H9 (cell line): Measurements from ENCODE around the gene UBFD1. TPM values are rescaled to one million over a fixed set of nuclear protein-coding genes. Genes with fewer than 3 reads are reported as not detected.

Source experiments
- DNase-seq: peaks from one replicate; pipeline ENCODE4 v3.0.0-alpha.2; 2017
- H2AFZ ChIP-seq: one replicate; pipeline ENCODE4 v1.6.1; 2013; ENCODE audit warnings: mild to moderate bottlenecking, low read length, control low read depth, moderate library complexity
- H2AK5ac ChIP-seq: 2 replicates; pipeline ENCODE4 v1.6.1; 2013; ENCODE audit warnings: low read length, control low read depth, mixed read lengths; ENCODE audit not compliant: insufficient read length
- H2BK120ac ChIP-seq: one replicate; pipeline ENCODE4 v1.6.1; 2013; ENCODE audit warnings: low read depth, mild to moderate bottlenecking, low read length, control low read depth, inconsistent platforms; ENCODE audit not compliant: poor library complexity, severe bottlenecking
- H2BK12ac ChIP-seq: 2 replicates; pipeline ENCODE4 v1.6.1; 2013; ENCODE audit warnings: low read length, control low read depth, mixed read lengths, low read depth; ENCODE audit not compliant: insufficient read length
- H2BK15ac ChIP-seq: 2 replicates; pipeline ENCODE4 v1.6.1; 2013; ENCODE audit warnings: low read depth, low read length, control low read depth
- H2BK20ac ChIP-seq: one replicate; pipeline ENCODE4 v1.6.1; 2013; ENCODE audit warnings: low read depth, mild to moderate bottlenecking, low read length, control low read depth, inconsistent platforms; ENCODE audit not compliant: poor library complexity, severe bottlenecking
- H2BK5ac ChIP-seq: 2 replicates; pipeline ENCODE4 v1.6.1; 2013; ENCODE audit warnings: low read length, control low read depth, mixed read lengths; ENCODE audit not compliant: insufficient read length
- H3K14ac ChIP-seq: 2 replicates; pipeline ENCODE4 v1.6.1; 2013; ENCODE audit warnings: low read length, control low read depth; ENCODE audit not compliant: insufficient read depth
- H3K18ac ChIP-seq: 2 replicates; pipeline ENCODE4 v1.6.1; 2013; ENCODE audit warnings: low read depth, mild to moderate bottlenecking, mixed read lengths, low read length, control low read depth; ENCODE audit not compliant: insufficient read length
- H3K23ac ChIP-seq: 2 replicates; pipeline ENCODE4 v1.6.1; 2013; ENCODE audit warnings: low read length, control low read depth, mixed read lengths, low read depth; ENCODE audit not compliant: insufficient read length
- H3K23me2 ChIP-seq: 2 replicates; pipeline ENCODE4 v1.6.1; 2013; ENCODE audit warnings: low read depth, mild to moderate bottlenecking, mixed read lengths, low read length, control low read depth; ENCODE audit not compliant: insufficient read length, poor library complexity, severe bottlenecking
- H3K27ac ChIP-seq: 2 replicates; pipeline ENCODE4 v1.5.1; 2013; ENCODE audit warnings: low read length, control low read depth, mixed read lengths, low read depth; ENCODE audit not compliant: insufficient read length
- H3K27me3 ChIP-seq: 2 replicates; pipeline ENCODE4 v1.6.1; 2013; ENCODE audit warnings: low read length, control low read depth, inconsistent platforms; ENCODE audit not compliant: insufficient read depth
- H3K4ac ChIP-seq: 2 replicates; pipeline ENCODE4 v1.6.1; 2013; ENCODE audit warnings: low read depth, mild to moderate bottlenecking, control low read depth, inconsistent platforms, low read length, moderate library complexity
- H3K4me1 ChIP-seq: 2 replicates; pipeline ENCODE4 v1.6.1; 2013; ENCODE audit warnings: low read length, control low read depth, inconsistent platforms; ENCODE audit not compliant: insufficient read depth
- H3K4me2 ChIP-seq: 2 replicates; pipeline ENCODE4 v1.6.1; 2013; ENCODE audit warnings: low read length, control low read depth, mixed read lengths; ENCODE audit not compliant: insufficient read length, insufficient read depth
- H3K56ac ChIP-seq: 2 replicates; pipeline ENCODE4 v1.6.1; 2013; ENCODE audit warnings: low read depth, mild to moderate bottlenecking, mixed read lengths, low read length, control low read depth; ENCODE audit not compliant: insufficient read length
- H3K79me1 ChIP-seq: 2 replicates; pipeline ENCODE4 v1.6.1; 2013; ENCODE audit warnings: low read depth, mild to moderate bottlenecking, moderate library complexity, low read length, control low read depth, inconsistent platforms; ENCODE audit not compliant: insufficient read depth, poor library complexity, severe bottlenecking
- H3K79me2 ChIP-seq: 2 replicates; pipeline ENCODE4 v1.6.1; 2013; ENCODE audit warnings: low read length, control low read depth, inconsistent platforms; ENCODE audit not compliant: insufficient read depth
- H3K9ac ChIP-seq: 2 replicates; pipeline ENCODE4 v1.6.1; 2013; ENCODE audit warnings: low read length, control low read depth, mixed read lengths; ENCODE audit not compliant: insufficient read length; ENCODE audit errors: extremely low read depth
- H3K9me3 ChIP-seq: one replicate; pipeline ENCODE4 v1.6.1; 2013; ENCODE audit warnings: low read depth, low read length, inconsistent platforms; ENCODE audit not compliant: control insufficient read depth
- H3T11ph ChIP-seq: one replicate; pipeline ENCODE4 v1.6.1; 2013; ENCODE audit warnings: mild to moderate bottlenecking, low read length, control low read depth, inconsistent platforms
- H4K20me1 ChIP-seq: one replicate; pipeline ENCODE4 v1.6.1; 2013; ENCODE audit not compliant: control insufficient read depth, insufficient read length, insufficient read depth
- H4K5ac ChIP-seq: 2 replicates; pipeline ENCODE4 v1.6.1; 2013; ENCODE audit warnings: low read depth, mild to moderate bottlenecking, mixed read lengths, low read length, control low read depth; ENCODE audit not compliant: insufficient read length
- H4K8ac ChIP-seq: replicated peaks from 2 replicates; pipeline ENCODE4 v1.6.1; 2013; ENCODE audit warnings: low read length, control low read depth, mixed read lengths, low read depth; ENCODE audit not compliant: insufficient read length
- H4K91ac ChIP-seq: 2 replicates; pipeline ENCODE4 v1.6.1; 2013; ENCODE audit warnings: low read depth, mild to moderate bottlenecking, moderate library complexity, mixed read lengths, low read length, control low read depth; ENCODE audit not compliant: insufficient read length
- H3K27ac Mint-ChIP-seq, 3 experiments: 2 replicates in 2 of 3; 3 replicates in 1 of 3; pipeline ENCODE4 v1.8.0; 2020 to 2021; ENCODE audit warnings: mixed read lengths in 3 of 3, mild to moderate bottlenecking in 1 of 3, moderate library complexity in 1 of 3
- H3K27me3 Mint-ChIP-seq: 2 replicates; pipeline ENCODE4 v1.8.0; 2021; ENCODE audit warnings: low read depth, mild to moderate bottlenecking, moderate library complexity, mixed read lengths
- H3K36me3 Mint-ChIP-seq, 3 experiments: 2 replicates in 2 of 3; 3 replicates in 1 of 3; pipeline ENCODE4 v1.8.0; 2020 to 2021; ENCODE audit warnings: low read depth in 3 of 3, mixed read lengths in 3 of 3; ENCODE audit not compliant: insufficient read depth in 1 of 3
- H3K4me1 Mint-ChIP-seq, 2 experiments: 2 replicates each; pipeline ENCODE4 v1.8.0; 2020; ENCODE audit warnings: mixed read lengths in 2 of 2
- H3K4me3 Mint-ChIP-seq, 2 experiments: 2 replicates in 1 of 2; 3 replicates in 1 of 2; pipeline ENCODE4 v1.8.0; 2020 to 2021; ENCODE audit warnings: mild to moderate bottlenecking in 2 of 2, mixed read lengths in 2 of 2, moderate library complexity in 1 of 2
- H3K9me3 Mint-ChIP-seq, 2 experiments: 2 replicates in 1 of 2; 3 replicates in 1 of 2; pipeline ENCODE4 v1.8.0; 2020; ENCODE audit warnings: mild to moderate bottlenecking in 2 of 2, mixed read lengths in 2 of 2, moderate library complexity in 1 of 2
- WGBS: extraction: QIAGEN DNeasy Blood & Tissue Kit; methylation state at CpG from one replicate; pipeline ENCODE4 v1.1.7; 2013; ENCODE audit warnings: missing lambda C conversion rate, low lambda C conversion rate, mixed read lengths; ENCODE audit not compliant: insufficient read length; ENCODE audit errors: extremely low coverage; 5-methylcytosine and 5-hydroxymethylcytosine counted together
- total RNA-seq: library from RNA; stranded (reverse); gene quantifications from 2 replicates; pipeline ENCODE4 v1.2.1, GENCODE V29; 2021
- TF ChIP-seq, protein P1 (sequence below): fragments of 200-600 bp; sonication (generic); conservative IDR thresholded peaks from 3 replicates; pipeline ENCODE4 v1.8.0; 2021; ENCODE audit warnings: antibody characterized with exemption, mild to moderate bottlenecking

UBFD1 gene
- total RNA-seq, 1 experiment from 2014 or later, result 107 TPM

DNA sequence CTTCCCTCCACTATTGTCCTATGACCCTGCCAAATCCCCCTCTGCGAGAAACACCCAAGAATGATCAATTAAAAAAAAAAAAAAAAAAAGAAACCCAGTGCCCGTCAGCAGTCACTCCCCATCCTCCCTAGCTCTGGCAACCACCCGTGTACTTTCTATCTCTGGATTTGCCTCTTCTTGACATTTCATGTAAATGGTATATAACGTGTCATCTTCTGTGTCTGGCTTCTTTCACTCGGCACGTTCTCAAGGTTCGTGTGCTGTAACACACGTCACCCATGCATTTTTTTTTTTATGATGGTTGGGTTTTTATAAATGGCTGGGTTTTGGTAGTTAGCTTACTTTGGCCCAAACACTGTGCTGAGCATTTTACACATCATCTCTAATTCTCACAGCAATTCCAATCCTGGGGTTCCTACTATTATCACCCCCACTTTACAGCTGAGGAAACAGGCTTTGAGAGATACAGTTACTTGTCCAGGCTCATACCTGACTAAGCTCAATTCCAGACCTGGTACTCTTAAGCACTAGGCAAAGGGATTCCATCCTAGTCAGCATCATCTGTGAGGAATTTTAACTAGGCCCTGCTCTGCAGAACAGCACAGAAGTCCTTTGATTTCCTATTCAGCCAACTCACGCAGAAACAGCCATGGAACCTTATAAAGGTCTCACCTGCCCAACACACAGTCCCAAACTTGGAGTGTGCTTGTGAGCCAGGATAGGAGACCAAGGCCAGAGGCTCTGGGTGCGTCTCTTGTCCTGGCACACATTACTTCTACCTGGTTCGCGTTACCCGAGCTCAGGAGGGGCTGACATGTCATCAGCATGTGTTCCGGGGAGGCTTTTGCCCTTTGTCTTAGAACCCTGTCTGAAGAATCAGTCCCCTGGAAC lies 26.9 kb downstream of the UBFD1 start:
- Histone ChIP-seq H2BK20ac (no peak overlapping the region), H3K23ac (no peak overlapping the region)

More for the DNA sequence above, 26.9 kb downstream of the UBFD1 start:
- no peaks in the 10 kb centered on the region for H4K20me1 ChIP-seq
- Mint-ChIP-seq H3K4me3 (no peak overlapping the region; a peak in 1 of 5 replicates), H3K4me1 (no peaks in the 10 kb centered on the region), H3K36me3 (peaks cover 22 to 89% (median 83%) of the 10 kb centered on the region in 3 experiments), H3K27me3 (no peaks in the 10 kb centered on the region), H3K9me3 (peaks cover 0 to 1% of the 10 kb centered on the region in 2 experiments; a peak in 1 of 5 replicates), H3K27ac (no peak overlapping the region)
- H3K23me2 ChIP-seq, result peaks cover 3% of the 10 kb centered on the region
- no peak overlapping the region for H4K8ac ChIP-seq
- H2BK5ac ChIP-seq, result no peak overlapping the region
- H2AFZ ChIP-seq, result no peak overlapping the region
- WGBS, result no CpG with 5 or more reads among the region's 14 CpGs
- no peak overlapping the region for H2BK120ac ChIP-seq
- H2AK5ac ChIP-seq, result no peak overlapping the region
- no peak overlapping the region for H3K27ac ChIP-seq
- no peak overlapping the region for H3K9ac ChIP-seq
- no peak overlapping the region for H3K56ac ChIP-seq
- no peak overlapping the region for H4K5ac ChIP-seq
- no peaks in the 10 kb centered on the region for H3K27me3 ChIP-seq
- no peak overlapping the region for H3K4me2 ChIP-seq
- H2BK15ac ChIP-seq, result no peak overlapping the region
- TF ChIP-seq, protein P1, sequence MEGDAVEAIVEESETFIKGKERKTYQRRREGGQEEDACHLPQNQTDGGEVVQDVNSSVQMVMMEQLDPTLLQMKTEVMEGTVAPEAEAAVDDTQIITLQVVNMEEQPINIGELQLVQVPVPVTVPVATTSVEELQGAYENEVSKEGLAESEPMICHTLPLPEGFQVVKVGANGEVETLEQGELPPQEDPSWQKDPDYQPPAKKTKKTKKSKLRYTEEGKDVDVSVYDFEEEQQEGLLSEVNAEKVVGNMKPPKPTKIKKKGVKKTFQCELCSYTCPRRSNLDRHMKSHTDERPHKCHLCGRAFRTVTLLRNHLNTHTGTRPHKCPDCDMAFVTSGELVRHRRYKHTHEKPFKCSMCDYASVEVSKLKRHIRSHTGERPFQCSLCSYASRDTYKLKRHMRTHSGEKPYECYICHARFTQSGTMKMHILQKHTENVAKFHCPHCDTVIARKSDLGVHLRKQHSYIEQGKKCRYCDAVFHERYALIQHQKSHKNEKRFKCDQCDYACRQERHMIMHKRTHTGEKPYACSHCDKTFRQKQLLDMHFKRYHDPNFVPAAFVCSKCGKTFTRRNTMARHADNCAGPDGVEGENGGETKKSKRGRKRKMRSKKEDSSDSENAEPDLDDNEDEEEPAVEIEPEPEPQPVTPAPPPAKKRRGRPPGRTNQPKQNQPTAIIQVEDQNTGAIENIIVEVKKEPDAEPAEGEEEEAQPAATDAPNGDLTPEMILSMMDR, result no peak
- H3K4ac ChIP-seq, result no peak overlapping the region
- no peak overlapping the region for H3T11ph ChIP-seq
- no peaks in the 10 kb centered on the region for H3K4me1 ChIP-seq
- no peaks in the 10 kb centered on the region for H3K9me3 ChIP-seq
- H3K14ac ChIP-seq, result no peak overlapping the region
- no peaks in the 10 kb centered on the region for H3K79me1 ChIP-seq
- H2BK12ac ChIP-seq, result no peak overlapping the region
- H3K79me2 ChIP-seq, result no peaks in the 10 kb centered on the region
- DNase-seq, result no peak
- H4K91ac ChIP-seq, result no peak overlapping the region
- H3K18ac ChIP-seq, result no peak overlapping the region
